GM19043 (cell line): ENCODE data around the gene TLK1.

ENCODE experiments used
- ATAC-seq: cut with Tn5 transposase; IDR thresholded peaks from one replicate; pipeline ENCODE4 v1.9.1; 2021; ENCODE audit warnings: low read depth; ENCODE audit not compliant: unreplicated experiment

TLK1 gene

DNA sequence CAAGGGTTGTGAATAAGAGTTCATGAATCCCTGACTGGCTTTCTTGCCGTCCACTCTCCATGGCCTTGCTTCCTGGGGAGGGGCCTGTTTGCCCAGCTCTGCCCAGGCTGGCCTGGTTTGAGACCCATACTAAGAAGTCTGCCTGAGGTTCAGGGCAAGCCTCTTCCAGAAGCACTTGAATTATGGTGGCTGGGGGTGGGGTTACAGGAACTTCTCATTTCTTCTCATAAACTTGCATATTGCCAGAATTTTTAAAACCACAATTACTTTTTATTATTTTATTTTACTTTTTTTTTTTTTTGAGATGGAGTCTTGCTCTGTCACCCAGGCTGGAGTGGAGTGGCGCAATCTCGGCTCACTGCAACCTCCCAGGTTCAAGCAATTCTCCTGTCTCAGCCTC is 189.6 kb downstream of the TLK1 start:
- ATAC-seq, result no peak

DNA sequence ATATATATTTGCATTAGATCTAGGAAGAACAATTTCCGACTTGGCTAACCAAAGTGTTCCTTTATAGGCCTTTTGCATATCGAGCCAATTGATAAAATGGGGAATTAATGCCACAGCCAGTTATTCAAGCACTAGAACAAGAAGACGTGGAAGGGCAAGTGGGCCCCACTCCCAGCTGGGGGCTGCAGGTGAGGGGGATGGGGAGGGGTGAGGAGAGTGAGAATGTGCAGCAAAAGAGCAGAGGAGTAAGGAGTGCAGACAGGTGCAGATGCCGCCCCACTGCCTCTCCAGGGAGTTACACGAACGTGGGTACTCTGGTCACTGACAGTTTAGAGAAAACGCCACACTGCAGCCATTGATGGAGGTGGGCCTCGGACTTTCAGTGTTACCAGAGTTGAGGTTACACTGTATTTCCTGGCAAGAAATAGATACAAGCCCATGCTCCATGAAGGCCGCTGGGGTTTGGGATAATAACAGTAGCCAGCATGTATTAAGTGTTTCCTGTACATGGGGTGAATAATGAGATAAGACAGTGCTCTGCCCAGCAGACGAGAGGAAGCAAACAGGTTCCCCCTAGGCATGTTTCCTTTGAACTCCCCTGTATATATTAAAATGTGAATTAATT is 190.7 kb downstream of the TLK1 start:
- ATAC-seq, result no peak

DNA sequence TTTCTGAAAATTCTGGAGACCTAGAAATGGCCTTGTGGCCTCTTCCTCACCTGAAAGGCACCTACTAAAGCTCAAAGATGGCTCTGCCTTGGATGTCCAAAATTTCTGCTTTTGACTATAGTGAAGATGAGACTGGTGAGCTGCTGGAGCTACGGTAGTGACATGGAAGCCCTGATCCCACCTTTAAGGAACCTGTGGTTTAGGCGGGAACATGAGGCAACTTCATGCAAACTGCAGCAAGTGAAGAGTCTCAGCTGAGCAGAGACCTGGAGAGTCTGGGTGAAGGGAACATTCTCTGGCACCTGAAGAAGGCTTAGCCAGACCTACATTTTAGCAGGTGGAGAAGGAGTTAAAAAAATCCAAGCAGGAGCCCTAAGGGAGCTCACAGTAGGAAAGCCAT is 191.7 kb downstream of the TLK1 start:
- no peak for ATAC-seq

DNA sequence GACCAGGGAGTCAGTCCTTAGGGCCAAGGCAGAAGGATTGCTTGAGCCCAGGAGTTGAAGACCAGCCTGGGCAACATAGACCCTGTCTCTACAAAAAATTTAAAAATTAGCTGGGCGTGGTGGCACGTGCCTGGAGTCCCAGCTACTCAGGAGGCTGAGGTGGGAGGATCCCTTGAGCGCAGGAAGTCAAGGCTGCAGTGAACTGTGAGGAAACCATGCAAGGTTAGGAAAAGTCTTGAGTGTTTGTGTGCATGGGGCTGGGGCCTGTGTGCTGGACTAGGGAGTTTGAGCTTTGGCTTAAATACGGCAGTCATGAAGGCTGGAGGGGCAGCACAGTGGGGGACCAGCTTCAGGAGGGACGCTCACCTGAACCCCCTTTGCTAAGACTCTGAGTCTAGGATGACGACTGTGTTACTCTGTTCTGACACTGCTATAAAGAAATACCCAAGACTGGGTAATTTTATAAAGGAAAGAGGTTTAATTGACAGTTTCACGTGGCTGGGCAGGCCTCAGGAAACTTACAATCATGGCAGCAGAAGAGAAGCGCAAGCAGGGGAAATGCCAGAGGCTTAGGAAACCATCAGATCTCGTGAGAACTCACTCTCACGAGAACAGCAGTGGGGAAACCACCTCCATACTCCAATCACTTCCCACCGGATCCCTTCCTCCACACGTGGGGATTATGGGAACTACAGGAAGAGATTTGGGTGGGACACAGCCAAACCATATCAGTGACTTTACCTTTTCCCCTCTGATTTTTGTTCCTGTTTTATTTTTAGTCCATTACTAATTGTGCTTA is 192.3 kb downstream of the TLK1 start:
- no peak for ATAC-seq

DNA sequence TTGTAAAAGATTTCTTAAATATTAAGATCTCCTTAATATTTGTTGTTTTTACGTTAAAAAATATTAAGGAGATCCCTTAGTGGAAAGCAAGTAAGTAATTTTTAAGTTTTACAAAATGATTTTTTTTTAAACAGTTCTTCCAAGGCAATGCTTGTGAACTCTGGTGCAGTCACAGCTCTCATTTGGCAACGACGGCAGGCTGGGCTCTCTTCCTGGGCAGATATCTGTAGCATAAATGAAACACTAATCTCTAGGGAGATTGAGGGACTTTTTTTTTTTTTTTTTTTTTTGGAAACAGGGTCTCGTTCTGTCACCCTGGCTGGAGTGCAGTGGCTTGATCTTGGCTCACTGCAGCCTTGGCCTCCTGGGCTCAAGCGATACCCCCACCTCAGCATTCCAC is 193.1 kb downstream of the TLK1 start:
- ATAC-seq, result no peak

DNA sequence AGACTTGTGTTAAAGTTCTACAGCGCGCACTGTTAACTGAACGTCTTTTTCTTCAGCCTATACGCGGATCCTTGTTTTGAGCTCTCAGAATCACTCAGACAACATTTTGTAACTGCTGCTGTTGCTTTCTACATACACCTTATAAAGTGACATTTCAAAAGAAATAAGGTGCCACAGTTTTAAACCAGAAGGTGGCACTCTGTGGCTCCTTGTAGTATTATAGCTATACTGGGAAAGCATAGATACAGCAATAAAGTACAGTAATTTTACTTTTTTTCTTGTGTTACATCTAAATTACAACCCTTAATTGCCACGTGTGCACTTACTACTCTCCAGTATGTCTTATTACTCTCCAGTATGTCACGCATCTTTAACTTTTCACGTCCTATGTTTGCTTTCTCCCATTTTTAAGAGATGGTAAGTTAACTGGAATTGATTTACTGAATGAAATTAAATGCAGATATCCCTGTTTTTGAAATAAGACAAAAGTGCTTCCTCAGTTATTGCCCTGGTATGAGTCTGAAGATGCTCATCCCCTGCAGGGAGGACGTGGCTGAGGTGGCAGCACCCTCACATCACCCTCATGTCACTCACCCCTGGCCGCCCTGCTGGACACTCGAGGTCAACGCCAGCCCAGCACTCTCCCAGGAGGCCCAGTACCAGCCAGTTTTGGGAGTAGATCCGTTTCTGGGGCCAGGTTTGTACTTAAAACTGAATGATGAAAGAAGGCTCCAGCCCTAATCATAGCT is 193.9 kb downstream of the TLK1 start:
- no peak for ATAC-seq

DNA sequence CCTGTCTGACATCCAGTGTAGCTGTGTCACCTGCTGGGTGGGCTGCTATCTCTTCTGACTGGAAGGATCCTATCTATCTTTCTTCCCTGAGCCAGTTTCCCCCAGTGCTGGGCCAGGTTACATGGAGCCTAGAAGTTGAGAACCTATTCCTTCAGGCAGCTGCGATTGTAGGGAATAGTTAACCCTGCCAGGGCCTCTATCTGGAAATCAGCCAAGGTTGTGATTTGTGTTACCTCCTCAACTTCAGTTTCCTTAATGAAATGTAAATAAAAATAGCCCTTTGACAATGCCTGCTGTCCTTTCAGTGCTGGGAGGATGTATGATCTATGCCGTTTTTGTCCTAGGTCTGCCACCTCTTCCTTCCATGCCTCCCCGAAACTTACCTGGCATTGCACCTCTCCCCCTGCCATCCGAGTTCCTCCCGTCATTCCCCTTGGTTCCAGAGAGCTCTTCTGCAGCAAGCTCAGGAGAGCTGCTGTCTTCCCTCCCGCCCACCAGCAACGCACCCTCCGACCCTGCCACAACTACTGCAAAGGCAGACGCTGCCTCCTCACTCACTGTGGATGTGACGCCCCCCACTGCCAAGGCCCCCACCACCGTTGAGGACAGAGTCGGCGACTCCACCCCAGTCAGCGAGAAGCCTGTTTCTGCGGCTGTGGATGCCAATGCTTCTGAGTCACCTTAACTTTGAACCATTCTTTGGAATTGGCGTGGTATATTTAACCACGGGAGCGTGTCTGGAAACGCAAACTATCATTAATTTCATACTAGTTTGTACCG is 195.1 kb downstream of the TLK1 start:
- no peak for ATAC-seq

DNA sequence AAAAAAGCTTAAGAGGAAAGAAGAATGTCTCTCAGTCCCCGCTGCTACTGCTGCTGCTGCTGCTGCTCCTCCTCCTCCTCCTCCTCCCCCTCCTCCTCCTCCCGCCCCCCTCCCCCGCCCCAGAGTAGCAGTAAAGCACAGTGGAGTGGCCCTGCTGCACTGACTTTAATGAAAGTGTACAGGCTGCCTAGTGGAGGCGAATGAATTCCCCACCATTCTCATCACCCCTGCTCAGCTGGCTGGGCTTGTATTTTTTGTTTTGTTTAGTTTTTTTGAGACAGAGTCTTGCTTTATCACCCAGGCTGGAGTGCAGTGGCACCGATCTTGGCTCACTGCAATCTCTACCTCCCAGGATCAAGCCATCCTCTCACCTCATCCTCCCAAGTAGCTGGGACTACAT is 197.3 kb downstream of the TLK1 start:
- ATAC-seq, result no peak

DNA sequence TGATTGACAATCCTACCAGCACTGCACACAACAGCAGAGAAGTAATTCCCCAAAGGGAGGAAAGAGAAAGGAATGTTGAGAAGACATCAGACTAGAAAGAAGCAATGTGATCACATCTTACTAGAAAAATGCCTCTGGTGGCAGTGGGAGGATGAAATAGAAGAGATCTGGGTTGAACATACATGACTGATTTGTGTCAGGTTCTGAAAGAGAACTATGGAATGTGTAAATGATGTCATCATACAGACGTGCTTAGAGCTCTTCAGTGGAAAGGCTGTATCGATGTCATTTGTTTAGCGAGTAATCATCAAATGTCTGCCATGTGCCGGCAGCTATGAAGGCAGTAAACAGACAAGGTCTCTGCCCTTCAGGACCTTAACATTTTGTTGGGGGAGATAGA is 206.8 kb downstream of the TLK1 start:
- no peak for ATAC-seq

DNA sequence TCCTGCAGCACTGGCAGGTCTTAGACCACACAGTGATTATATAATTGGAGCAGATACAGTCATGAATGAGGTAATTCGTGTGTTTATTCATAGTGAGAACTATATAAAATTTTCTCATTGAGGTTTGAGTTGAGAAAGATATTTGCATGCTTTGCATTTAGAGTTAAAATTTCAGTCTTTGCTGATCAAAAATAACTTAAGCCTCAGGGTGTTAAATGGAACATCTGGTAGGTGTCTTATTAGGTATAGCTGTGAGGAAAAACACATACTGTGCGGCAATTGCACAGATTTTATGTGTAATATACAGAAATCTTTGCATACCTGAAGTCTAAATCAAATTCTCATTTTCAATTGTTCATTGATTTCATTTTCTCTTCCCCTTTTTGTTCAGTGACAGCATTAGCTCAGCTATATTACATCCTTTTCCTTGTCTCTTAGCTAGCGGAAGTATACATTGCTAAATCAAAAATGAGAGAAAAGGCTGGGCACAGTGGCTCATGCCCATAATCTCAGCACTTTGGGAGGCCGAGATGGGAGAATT is 210.4 kb downstream of the TLK1 start:
- ATAC-seq, result peak; percentile 77

DNA sequence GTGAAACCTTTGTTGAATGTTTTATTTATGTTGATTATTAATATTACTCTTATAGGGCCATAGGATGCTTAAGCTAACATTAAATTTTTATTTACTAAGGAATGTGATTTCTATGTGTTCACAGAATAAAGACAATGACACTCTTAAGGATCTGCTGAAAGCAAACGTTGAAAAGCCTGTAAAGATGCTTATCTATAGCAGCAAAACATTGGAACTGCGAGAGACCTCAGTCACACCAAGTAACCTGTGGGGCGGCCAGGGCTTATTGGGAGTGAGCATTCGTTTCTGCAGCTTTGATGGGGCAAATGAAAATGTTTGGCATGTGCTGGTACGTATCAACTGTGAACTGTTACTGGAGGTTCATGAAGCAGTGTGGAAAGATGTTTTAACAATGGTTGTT is 211.3 kb downstream of the TLK1 start:
- ATAC-seq, result no peak

DNA sequence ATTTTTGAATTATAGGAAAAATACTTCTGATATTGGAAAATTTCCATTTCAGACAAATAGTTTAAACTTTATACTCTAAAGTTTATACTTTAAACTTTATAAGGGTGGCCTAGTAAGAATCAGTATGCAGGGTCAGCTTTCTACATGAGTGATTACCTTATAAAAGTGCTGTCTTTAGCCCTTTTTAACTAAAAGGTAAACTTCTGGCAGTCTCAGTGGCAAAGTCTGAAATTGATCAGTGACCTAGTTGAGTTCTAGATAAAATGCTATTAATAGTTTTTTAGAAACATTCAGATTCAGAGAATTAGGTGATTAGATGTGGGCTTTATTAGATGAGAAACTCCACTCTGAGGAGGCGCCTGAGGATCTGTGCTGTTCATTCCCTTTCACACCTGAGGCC is 216.1 kb downstream of the TLK1 start:
- no peak for ATAC-seq

DNA sequence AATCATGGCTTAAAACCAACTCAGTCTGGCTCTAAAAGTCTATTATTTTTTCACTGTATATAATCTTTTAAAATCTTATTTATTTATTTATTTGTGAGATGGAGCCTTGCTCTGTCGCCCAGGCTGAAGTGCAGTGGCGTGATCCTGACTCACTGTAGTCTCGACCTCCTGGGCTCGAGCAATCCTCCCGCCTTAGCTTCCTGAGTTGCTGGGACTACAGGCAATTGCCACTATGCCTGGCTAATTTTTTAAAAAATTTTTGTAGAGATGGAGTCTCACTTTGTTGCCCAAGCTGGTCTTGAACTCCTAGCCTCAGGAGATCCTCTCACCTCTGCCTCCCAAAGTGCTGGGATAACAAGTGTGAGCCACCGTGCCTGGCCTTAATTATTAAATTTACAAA is 217.1 kb downstream of the TLK1 start:
- ATAC-seq, result no peak

DNA sequence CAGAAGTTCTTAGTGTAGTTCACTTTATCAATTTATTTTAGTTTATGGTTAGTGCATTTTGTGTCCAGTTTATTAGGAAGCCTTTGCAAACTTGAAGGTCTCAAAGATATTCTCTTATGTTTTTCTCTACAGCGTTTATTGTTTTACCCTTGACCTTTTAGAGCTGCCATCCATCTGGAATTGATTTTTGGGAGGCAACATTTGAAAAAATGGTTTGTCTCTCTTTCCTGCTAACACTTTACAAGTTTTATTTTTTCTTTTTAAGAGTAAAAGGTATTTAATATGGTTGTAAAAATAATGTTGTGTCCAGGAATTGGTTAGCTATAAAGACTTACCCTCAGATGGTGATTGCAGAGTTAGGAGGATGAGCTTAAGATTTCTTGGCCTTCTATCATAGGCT is 217.7 kb downstream of the TLK1 start:
- no peak for ATAC-seq

DNA sequence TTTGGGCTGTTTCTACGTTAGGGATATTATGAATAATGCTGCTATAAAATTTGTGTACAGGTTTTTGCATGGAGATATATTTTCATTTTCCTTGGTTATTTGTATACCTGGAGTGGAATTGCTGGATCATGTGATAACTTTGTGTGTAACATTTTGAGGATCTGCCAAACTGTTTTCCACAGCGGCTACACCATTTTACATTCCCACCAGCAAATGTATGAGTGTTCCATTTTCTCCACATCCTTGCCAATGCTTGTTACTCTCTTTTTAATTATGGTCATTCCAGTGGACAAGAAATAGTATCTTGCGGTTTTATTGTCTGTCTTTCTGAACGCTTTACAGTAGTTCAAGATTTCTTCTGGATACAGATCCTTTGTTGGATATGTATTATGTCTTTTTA is 218.1 kb downstream of the TLK1 start:
- no peak for ATAC-seq
